ENCODE measurements around the gene S100A1.
"Not testable (repeated sequence)": the region's sequence is repeated elsewhere in the genome, so short reads cannot be mapped to it uniquely, and the experiment has no call there.

S100A1 gene

DNA sequence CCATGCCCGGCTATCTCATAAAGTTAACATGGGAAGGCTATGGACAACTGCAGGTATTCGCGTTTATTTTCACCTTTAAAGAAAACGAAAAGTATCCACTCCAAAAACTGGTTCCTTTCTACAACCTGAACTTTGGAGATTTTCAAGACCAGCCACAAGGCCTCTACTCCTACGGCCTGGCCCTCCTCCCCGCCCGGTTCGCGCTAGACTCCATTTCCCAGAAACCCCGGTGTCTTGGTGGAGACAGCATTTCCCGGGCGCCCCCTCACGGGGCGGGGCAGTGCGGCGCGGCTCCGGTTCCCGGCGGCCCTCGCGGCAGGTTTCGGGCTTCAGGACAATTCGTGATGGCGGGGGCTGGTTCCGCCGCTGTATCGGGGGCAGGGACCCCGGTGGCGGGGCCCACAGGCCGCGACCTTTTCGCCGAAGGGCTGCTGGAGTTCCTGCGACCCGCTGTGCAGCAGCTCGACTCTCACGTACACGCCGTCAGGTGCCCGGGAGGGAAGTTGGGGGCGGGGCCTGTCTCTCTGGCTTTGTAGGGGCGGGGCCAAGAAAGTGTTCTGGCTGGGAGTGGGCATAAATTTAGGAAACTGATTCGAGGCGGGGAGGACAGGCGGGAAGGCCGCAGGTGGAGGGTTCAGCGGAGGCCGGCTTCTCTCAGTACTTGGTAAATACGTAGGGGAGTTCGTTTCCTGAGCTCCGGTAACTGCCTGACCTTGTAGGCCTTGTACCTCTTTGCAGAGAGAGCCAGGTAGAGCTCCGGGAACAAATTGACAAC lies 30.4 kb downstream of the S100A1 start, which contains the start of gene SNAPIN:
SNAPIN (plus strand) TSS at position 304 of the 775 bp plus-strand sequence; CDS start at position 345, 41 bp downstream.
- DNase-seq (ENCODE audit: low spot score): peak; percentile 93

DNA sequence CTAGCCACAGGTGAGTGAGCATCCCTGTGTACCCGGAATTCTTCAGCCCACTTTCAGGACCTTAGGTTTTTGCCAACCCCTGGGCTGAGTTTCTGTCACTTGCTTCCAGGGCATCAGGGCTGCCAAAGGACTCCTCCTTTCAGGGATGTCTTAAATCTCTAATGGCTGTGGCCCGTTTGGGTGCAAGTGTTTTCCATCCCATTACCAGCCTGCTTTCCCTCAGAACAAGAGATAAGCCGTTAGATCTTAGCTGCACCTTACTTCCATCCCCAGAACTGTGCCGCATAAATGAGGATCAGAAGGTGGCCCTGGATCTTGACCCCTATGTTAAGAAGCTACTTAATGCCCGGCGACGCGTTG lies 30.9 kb downstream of the S100A1 start:
- DNase-seq (ENCODE audit: low spot score): no peak

GRCh38 chr1:153659656-153660055 lies 31.4 kb downstream of the S100A1 start:
- no peak for DNase-seq (ENCODE audit: low spot score)

GRCh38 chr1:153661111-153661708 lies 33.0 kb downstream of the S100A1 start:
- DNase-seq (ENCODE audit: low spot score): no peak

DNA sequence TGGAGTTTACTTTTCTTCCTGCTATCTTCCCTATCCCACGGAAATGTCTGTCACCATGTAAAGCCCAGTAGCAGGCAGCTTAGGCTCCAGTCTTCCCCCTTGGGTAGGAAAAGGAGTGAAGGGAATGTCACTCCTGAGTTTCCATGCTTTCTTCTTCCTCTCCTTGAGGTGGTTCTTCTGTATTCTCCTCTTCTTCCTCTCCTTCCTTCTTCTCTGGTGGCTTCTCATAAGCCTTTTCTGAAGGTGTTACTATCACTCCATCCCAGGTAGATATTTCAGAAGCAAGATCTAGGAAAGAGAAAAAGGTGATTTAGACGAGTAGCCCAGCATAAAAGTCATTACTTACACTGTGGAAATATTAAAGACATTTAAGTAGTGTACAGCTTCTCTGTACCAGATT lies 34.0 kb downstream of the S100A1 start:
- no peak for DNase-seq (ENCODE audit: low spot score)

- no peak for DNase-seq (ENCODE audit: low spot score)
Observed at GRCh38 chr1:153663211-153663610, 35.0 kb downstream of the S100A1 start.

- DNase-seq (ENCODE audit: low spot score): no peak
Observed at GRCh38 chr1:153667439-153667838, 39.2 kb downstream of the S100A1 start.

GRCh38 chr1:153668672-153669071 lies 40.4 kb downstream of the S100A1 start:
- DNase-seq (ENCODE audit: low spot score): not testable (repeated sequence)

GRCh38 chr1:153669606-153670005 lies 41.4 kb downstream of the S100A1 start:
- DNase-seq (ENCODE audit: low spot score): no peak

- DNase-seq (ENCODE audit: low spot score): no peak
Observed at GRCh38 chr1:153670257-153670858, 42.1 kb downstream of the S100A1 start.

DNA sequence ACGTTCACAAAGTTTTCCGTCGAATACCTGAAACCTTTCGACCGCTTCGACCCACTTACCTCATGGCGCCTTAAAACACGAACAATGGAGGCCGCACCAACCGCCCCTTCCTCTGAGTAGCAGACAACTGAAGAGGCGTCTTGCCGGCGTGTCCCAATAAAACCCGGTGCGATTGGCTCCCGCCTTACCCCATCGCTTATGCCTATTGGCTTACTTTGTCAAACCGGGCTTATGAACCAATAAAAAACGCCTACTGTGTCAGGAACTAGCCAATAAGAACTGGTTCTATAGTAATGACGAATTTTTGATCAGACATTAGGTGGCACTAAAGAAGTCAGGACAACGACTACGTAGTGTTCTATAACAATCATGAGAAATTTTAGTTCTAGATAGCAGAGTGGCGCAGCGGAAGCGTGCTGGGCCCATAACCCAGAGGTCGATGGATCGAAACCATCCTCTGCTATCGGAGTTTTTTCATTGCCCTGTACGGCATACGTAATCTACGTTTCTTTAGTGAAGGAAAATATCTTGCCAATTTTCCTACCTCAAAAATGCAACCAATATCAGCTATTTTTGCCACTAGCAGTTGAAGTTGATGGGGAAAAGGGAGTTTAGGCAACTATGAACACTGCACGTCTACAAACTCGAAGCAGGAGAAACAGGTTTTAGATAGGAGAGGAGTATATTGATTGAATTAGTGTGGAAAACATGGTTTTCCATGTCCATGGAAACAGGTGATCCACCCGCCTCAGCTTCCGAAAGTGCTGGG lies 42.8 kb downstream of the S100A1 start, which contains the start of gene ILF2:
ILF2 (minus strand) TSS at position 135 of the 769 bp plus-strand sequence; CDS start at position 64, 71 bp downstream.
- DNase-seq (ENCODE audit: low spot score): peak; percentile 99

GRCh38 chr1:153671628-153672353 lies 43.6 kb downstream of the S100A1 start:
- not testable (repeated sequence) for DNase-seq (ENCODE audit: low spot score)

DNA sequence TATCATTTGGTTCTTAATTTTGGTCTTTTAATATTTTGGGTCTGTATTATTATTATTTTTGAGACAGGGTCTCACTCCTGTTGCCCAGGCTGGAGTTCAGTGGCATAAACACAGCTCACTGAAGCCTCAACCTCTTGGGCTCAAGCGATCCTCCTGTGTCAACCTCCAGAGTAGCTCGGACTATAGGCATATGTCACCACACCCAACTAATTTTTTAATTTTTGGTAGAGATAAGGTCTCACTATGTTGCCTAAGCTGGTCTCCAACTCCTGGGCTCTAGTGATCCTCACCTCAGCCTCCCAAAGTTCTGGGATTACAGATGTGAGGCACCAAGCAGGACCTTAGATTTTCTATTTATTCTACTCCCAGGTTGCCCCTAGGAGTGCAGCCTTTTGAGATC lies 45.3 kb downstream of the S100A1 start:
- DNase-seq (ENCODE audit: low spot score): no peak

GRCh38 chr1:153677718-153678518 lies 49.7 kb downstream of the S100A1 start:
- peak; percentile 72 for DNase-seq (ENCODE audit: low spot score)

DNA sequence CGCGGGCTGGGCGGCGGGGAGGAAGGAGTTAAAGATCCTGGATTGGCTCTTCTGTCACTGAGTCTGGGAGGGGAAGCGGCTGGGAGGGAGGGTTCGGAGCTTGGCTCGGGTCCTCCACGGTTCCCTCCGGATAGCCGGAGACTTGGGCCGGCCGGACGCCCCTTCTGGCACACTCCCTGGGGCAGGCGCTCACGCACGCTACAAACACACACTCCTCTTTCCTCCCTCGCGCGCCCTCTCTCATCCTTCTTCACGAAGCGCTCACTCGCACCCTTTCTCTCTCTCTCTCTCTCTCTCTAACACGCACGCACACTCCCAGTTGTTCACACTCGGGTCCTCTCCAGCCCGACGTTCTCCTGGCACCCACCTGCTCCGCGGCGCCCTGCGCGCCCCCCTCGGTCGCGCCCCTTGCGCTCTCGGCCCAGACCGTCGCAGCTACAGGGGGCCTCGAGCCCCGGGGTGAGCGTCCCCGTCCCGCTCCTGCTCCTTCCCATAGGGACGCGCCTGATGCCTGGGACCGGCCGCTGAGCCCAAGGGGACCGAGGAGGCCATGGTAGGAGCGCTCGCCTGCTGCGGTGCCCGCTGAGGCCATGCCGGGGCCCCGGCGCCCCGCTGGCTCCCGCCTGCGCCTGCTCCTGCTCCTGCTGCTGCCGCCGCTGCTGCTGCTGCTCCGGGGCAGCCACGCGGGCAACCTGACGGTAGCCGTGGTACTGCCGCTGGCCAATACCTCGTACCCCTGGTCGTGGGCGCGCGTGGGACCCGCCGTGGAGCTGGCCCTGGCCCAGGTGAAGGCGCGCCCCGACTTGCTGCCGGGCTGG lies 50.5 kb downstream of the S100A1 start, which contains the start of gene NPR1:
NPR1 (plus strand) TSS at position 170 of the 818 bp plus-strand sequence; CDS start at position 591, 421 bp downstream.
- DNase-seq (ENCODE audit: low spot score): peak; percentile 61

GRCh38 chr1:153679337-153680119 lies 51.3 kb downstream of the S100A1 start:
- no peak for DNase-seq (ENCODE audit: low spot score)

DNA sequence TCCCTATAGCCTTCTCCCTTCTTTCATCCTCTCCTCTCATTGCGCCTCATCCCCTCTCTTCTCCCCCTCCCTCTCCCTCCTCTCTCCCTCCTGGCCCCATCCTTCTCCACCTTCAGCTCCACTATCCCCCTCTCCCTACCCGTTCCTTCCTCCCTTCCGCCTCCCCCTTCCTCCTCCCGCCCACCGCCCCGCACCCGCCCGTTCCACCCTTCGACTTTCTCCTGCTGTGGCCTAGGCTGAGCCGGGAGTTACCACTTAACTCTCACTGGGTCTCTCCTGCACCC lies 51.8 kb downstream of the S100A1 start:
- no peak for DNase-seq (ENCODE audit: low spot score)
